Naive B cell (primary cell): Measurements from ENCODE around the gene MYMK. TPM values are rescaled to one million over a fixed set of nuclear protein-coding genes. Genes with fewer than 3 reads are reported as not detected.
A peak's percentile ranks its signal among the peaks of the same experiment; 100 is the strongest.

Experiments used
- ATAC-seq, 2 donors: fragments of 150-1000 bp; cut with Tn5 transposase; 2 replicates each; pipeline ENCODE4 v1.10.0; 2021; ENCODE audit warnings: low read depth in 2 of 2, mild to moderate bottlenecking in 2 of 2, moderate library complexity in 2 of 2
- DNase-seq: peaks from one replicate; pipeline ENCODE4 v3.0.0; 2022
- H3K27ac Mint-ChIP-seq, 6 donors: one replicate each; pipeline ENCODE4 v1.8.0; 2020 to 2022; ENCODE audit warnings: mild to moderate bottlenecking in 6 of 6, mixed read lengths in 6 of 6, moderate library complexity in 5 of 6, inconsistent platforms in 2 of 6
- H3K27me3 Mint-ChIP-seq, 3 donors: one replicate each; pipeline ENCODE4 v1.8.0; 2021 to 2022; ENCODE audit warnings: mixed read lengths in 3 of 3, mild to moderate bottlenecking in 1 of 3
- H3K36me3 Mint-ChIP-seq, 2 donors: one replicate each; pipeline ENCODE4 v1.8.0; 2020 to 2022; ENCODE audit warnings: mixed read lengths in 2 of 2, inconsistent platforms in 1 of 2, mild to moderate bottlenecking in 1 of 2
- H3K4me1 Mint-ChIP-seq, 3 donors: one replicate each; pipeline ENCODE4 v1.8.0; 2020 to 2022; ENCODE audit warnings: mixed read lengths in 3 of 3, inconsistent platforms in 1 of 3, mild to moderate bottlenecking in 1 of 3, moderate library complexity in 1 of 3
- H3K4me3 Mint-ChIP-seq, 8 donors: one replicate each; pipeline ENCODE4 v1.8.0; 2020 to 2022; ENCODE audit warnings: mild to moderate bottlenecking in 8 of 8, mixed read lengths in 8 of 8, moderate library complexity in 8 of 8, inconsistent platforms in 2 of 8
- H3K9me3 Mint-ChIP-seq, 7 donors: one replicate each; pipeline ENCODE4 v1.8.0; 2020 to 2022; ENCODE audit warnings: mixed read lengths in 7 of 7, mild to moderate bottlenecking in 5 of 7, inconsistent platforms in 2 of 7, moderate library complexity in 1 of 7
- polyA plus RNA-seq, 6 donors: library from polyadenylated mRNA; unstranded; fragments of 300-500 nt; fragmentation: Illumina TruSeq; gene quantifications; one replicate each; pipeline ENCODE4 v1.2.3, GENCODE V29; 2021; ENCODE audit warnings: low read depth in 6 of 6

Gene MYMK
- polyA plus RNA-seq, 6 donors from 2014 or later = not detected

- Mint-ChIP-seq H3K9me3 (no peaks in the 10 kb centered on the region), H3K36me3 (no peaks in the 10 kb centered on the region), H3K27me3 (peaks cover 5 to 62% (median 52%) of the 10 kb centered on the region in 3 donors), H3K27ac (no peak overlapping the region), H3K4me3 (peak overlapping the region in 2 of 8 donors; percentile 3 to 47), H3K4me1 (peaks cover 0 to under 1% (median 0%) of the 10 kb centered on the region in 3 donors)
- ATAC-seq (no peak), DNase-seq (no peak)
Observed at GRCh38 chr9:133527444-133527920, 2.7 kb upstream of the MYMK start.

- no peaks in the 10 kb centered on the region for H3K4me1 Mint-ChIP-seq
- DNase-seq (no peak), ATAC-seq (no peak)
- no peak overlapping the region for H3K4me3 Mint-ChIP-seq
- H3K36me3 Mint-ChIP-seq = no peaks in the 10 kb centered on the region
- H3K9me3 Mint-ChIP-seq = no peaks in the 10 kb centered on the region
- no peak overlapping the region for H3K27ac Mint-ChIP-seq
- peaks cover 5 to 55% (median 45%) of the 10 kb centered on the region in 3 donors for H3K27me3 Mint-ChIP-seq
Observed at GRCh38 chr9:133526721-133527321, 2.1 kb upstream of the MYMK start.

GRCh38 chr9:133525677-133526076, 918 bp upstream of the MYMK start:
- H3K4me1 Mint-ChIP-seq = no peaks in the 10 kb centered on the region
- peak overlapping the region in 1 of 6 donors; percentile 64 for H3K27ac Mint-ChIP-seq
- DNase-seq = no peak

GRCh38 chr9:133524146-133524545, 613 bp downstream of the MYMK start:
- no peaks in the 10 kb centered on the region for H3K4me1 Mint-ChIP-seq
- no peak overlapping the region for H3K4me3 Mint-ChIP-seq
- H3K9me3 Mint-ChIP-seq = no peaks in the 10 kb centered on the region
- ATAC-seq (no peak), DNase-seq (no peak)
- H3K27me3 Mint-ChIP-seq = peaks cover 5 to 47% (median 36%) of the 10 kb centered on the region in 3 donors
- H3K27ac Mint-ChIP-seq = peak overlapping the region in 1 of 6 donors; percentile 67
- no peaks in the 10 kb centered on the region for H3K36me3 Mint-ChIP-seq

More at GRCh38 chr9:133525677-133526076, 918 bp upstream of the MYMK start:
- Mint-ChIP-seq H3K9me3 (no peaks in the 10 kb centered on the region), H3K27me3 (peaks cover 5 to 60% (median 44%) of the 10 kb centered on the region in 3 donors), H3K4me3 (peak overlapping the region in 1 of 8 donors; percentile 44), H3K36me3 (no peaks in the 10 kb centered on the region)
- ATAC-seq = no peak

- peaks cover 9 to 44% (median 27%) of the 10 kb centered on the region in 3 donors for H3K27me3 Mint-ChIP-seq
- no peak overlapping the region for H3K4me3 Mint-ChIP-seq
- DNase-seq (no peak), ATAC-seq (no peak)
- no peaks in the 10 kb centered on the region for H3K36me3 Mint-ChIP-seq
- H3K9me3 Mint-ChIP-seq = no peaks in the 10 kb centered on the region
- H3K4me1 Mint-ChIP-seq = no peaks in the 10 kb centered on the region
- peak overlapping the region in 1 of 6 donors; percentile 76 for H3K27ac Mint-ChIP-seq
Observed at GRCh38 chr9:133523106-133523505, 1.7 kb downstream of the MYMK start.

GRCh38 chr9:133522073-133522910, 2.5 kb downstream of the MYMK start:
- no peak for ATAC-seq
- no peak for DNase-seq
- H3K36me3 Mint-ChIP-seq = no peaks in the 10 kb centered on the region
- H3K27ac Mint-ChIP-seq = no peak overlapping the region
- H3K4me3 Mint-ChIP-seq = no peak overlapping the region
- peaks cover 9 to 42% (median 19%) of the 10 kb centered on the region in 3 donors for H3K27me3 Mint-ChIP-seq
- H3K9me3 Mint-ChIP-seq = no peaks in the 10 kb centered on the region
- H3K4me1 Mint-ChIP-seq = no peaks in the 10 kb centered on the region

GRCh38 chr9:133521122-133522072, 3.4 kb downstream of the MYMK start:
- no peak for DNase-seq
- H3K36me3 Mint-ChIP-seq = no peaks in the 10 kb centered on the region
- no peaks in the 10 kb centered on the region for H3K9me3 Mint-ChIP-seq
- no peak overlapping the region for H3K4me3 Mint-ChIP-seq
- H3K27ac Mint-ChIP-seq = peak overlapping the region in 1 of 6 donors; percentile 5
- peaks cover 9 to 33% (median 10%) of the 10 kb centered on the region in 3 donors for H3K27me3 Mint-ChIP-seq
- ATAC-seq = no peak
- H3K4me1 Mint-ChIP-seq = no peaks in the 10 kb centered on the region

- no peaks in the 10 kb centered on the region for H3K9me3 Mint-ChIP-seq
- DNase-seq (no peak), ATAC-seq (no peak)
- no peaks in the 10 kb centered on the region for H3K36me3 Mint-ChIP-seq
- H3K27ac Mint-ChIP-seq = no peak overlapping the region
- H3K27me3 Mint-ChIP-seq = peaks cover 0 to 29% (median 9%) of the 10 kb centered on the region in 3 donors
- no peaks in the 10 kb centered on the region for H3K4me1 Mint-ChIP-seq
- H3K4me3 Mint-ChIP-seq = no peak overlapping the region
Observed at GRCh38 chr9:133520121-133520835, 4.5 kb downstream of the MYMK start.

- no peaks in the 10 kb centered on the region for H3K9me3 Mint-ChIP-seq
- H3K27ac Mint-ChIP-seq = no peak overlapping the region
- no peaks in the 10 kb centered on the region for H3K4me1 Mint-ChIP-seq
- H3K27me3 Mint-ChIP-seq = peaks cover 0 to 29% (median 9%) of the 10 kb centered on the region in 3 donors
- no peak overlapping the region for H3K4me3 Mint-ChIP-seq
- H3K36me3 Mint-ChIP-seq = no peaks in the 10 kb centered on the region
- DNase-seq (no peak), ATAC-seq (no peak)
Observed at GRCh38 chr9:133519693-133520092, 5.1 kb downstream of the MYMK start.

- Mint-ChIP-seq H3K27ac (peak overlapping the region in 1 of 6 donors; percentile 33), H3K4me3 (no peak overlapping the region), H3K4me1 (no peaks in the 10 kb centered on the region), H3K9me3 (no peaks in the 10 kb centered on the region), H3K27me3 (peaks cover 0 to 29% (median 8%) of the 10 kb centered on the region in 3 donors), H3K36me3 (no peaks in the 10 kb centered on the region)
- DNase-seq (no peak), ATAC-seq (no peak)
Observed at GRCh38 chr9:133518706-133519449, 5.9 kb downstream of the MYMK start.

GRCh38 chr9:133518200-133518599, 6.6 kb downstream of the MYMK start:
- Mint-ChIP-seq H3K27ac (peak overlapping the region in 1 of 6 donors; percentile 33), H3K4me3 (no peak overlapping the region), H3K4me1 (no peaks in the 10 kb centered on the region), H3K27me3 (peaks cover 0 to 23% (median 4%) of the 10 kb centered on the region in 3 donors), H3K36me3 (no peaks in the 10 kb centered on the region), H3K9me3 (no peaks in the 10 kb centered on the region)
- DNase-seq = no peak
- ATAC-seq = no peak

- no peaks in the 10 kb centered on the region for H3K4me1 Mint-ChIP-seq
- no peaks in the 10 kb centered on the region for H3K9me3 Mint-ChIP-seq
- peaks cover 0 to 20% (median 4%) of the 10 kb centered on the region in 3 donors for H3K27me3 Mint-ChIP-seq
- H3K4me3 Mint-ChIP-seq = no peak overlapping the region
- DNase-seq = no peak
- no peak for ATAC-seq
- no peak overlapping the region for H3K27ac Mint-ChIP-seq
- H3K36me3 Mint-ChIP-seq = no peaks in the 10 kb centered on the region
Observed at GRCh38 chr9:133517711-133518110, 7.0 kb downstream of the MYMK start.
